Chondrocyte (in vitro differentiated cells): ENCODE data around the gene RABGAP1L. TPM values are rescaled to one million over a fixed set of nuclear protein-coding genes. Genes with fewer than 3 reads are reported as not detected.

ENCODE experiments used
- DNase-seq: peaks from one replicate; pipeline ENCODE4 v3.0.0; 2021; ENCODE audit warnings: mixed read lengths, low spot score
- H3K27ac Mint-ChIP-seq: one replicate; pipeline ENCODE4 v1.8.0; 2021; ENCODE audit warnings: mild to moderate bottlenecking, moderate library complexity, mixed read lengths; ENCODE audit not compliant: unreplicated experiment
- H3K27me3 Mint-ChIP-seq: 2 replicates; pipeline ENCODE4 v1.8.0; 2021; ENCODE audit warnings: low read depth, mixed read lengths
- H3K36me3 Mint-ChIP-seq: 2 replicates; pipeline ENCODE4 v1.8.0; 2021; ENCODE audit warnings: low read depth, mixed read lengths
- H3K4me1 Mint-ChIP-seq: 2 replicates; pipeline ENCODE4 v1.8.0; 2021; ENCODE audit warnings: low read depth, mild to moderate bottlenecking, mixed read lengths
- H3K4me3 Mint-ChIP-seq: one replicate; pipeline ENCODE4 v1.8.0; 2021; ENCODE audit warnings: mild to moderate bottlenecking, moderate library complexity, mixed read lengths; ENCODE audit not compliant: unreplicated experiment
- H3K9me3 Mint-ChIP-seq: 2 replicates; pipeline ENCODE4 v1.8.0; 2021; ENCODE audit warnings: low read depth, mixed read lengths
- CTCF ChIP-seq: fragments of 200-600 bp; sonication (generic); IDR thresholded peaks from 2 replicates; pipeline ENCODE4 v1.5.0; 2021; ENCODE audit warnings: antibody characterized with exemption, mild to moderate bottlenecking, moderate library complexity
- total RNA-seq: library from RNA; stranded (reverse); gene quantifications from 3 replicates; pipeline ENCODE4 v1.2.1, GENCODE V29; 2021

RABGAP1L gene
- total RNA-seq, 1 donor from 2014 or later = 27.1 TPM

- TF ChIP-seq CTCF = no peak
- peaks cover 4% of the 10 kb centered on the region for H3K9me3 Mint-ChIP-seq
- no peak overlapping the region for H3K27ac Mint-ChIP-seq
- H3K4me3 Mint-ChIP-seq = no peak overlapping the region
- H3K27me3 Mint-ChIP-seq = no peaks in the 10 kb centered on the region
- DNase-seq = no peak
- peaks cover 3% of the 10 kb centered on the region for H3K36me3 Mint-ChIP-seq
- peaks cover 6% of the 10 kb centered on the region for H3K4me1 Mint-ChIP-seq
These were observed 38.9 kb downstream of the RABGAP1L start for GRCh38 chr1:174198202-174198601.

GRCh38 chr1:174200746-174201145, 41.4 kb downstream of the RABGAP1L start:
- DNase-seq = no peak
- H3K9me3 Mint-ChIP-seq = peaks cover 14% of the 10 kb centered on the region
- TF ChIP-seq CTCF = no peak
- H3K27ac Mint-ChIP-seq = no peak overlapping the region
- no peak overlapping the region for H3K4me3 Mint-ChIP-seq
- peaks cover 6% of the 10 kb centered on the region for H3K36me3 Mint-ChIP-seq
- H3K4me1 Mint-ChIP-seq = peaks cover 6% of the 10 kb centered on the region
- no peaks in the 10 kb centered on the region for H3K27me3 Mint-ChIP-seq

- peaks cover 14% of the 10 kb centered on the region for H3K9me3 Mint-ChIP-seq
- no peak overlapping the region for H3K27ac Mint-ChIP-seq
- peaks cover 6% of the 10 kb centered on the region for H3K36me3 Mint-ChIP-seq
- no peak overlapping the region for H3K4me3 Mint-ChIP-seq
- no peak for DNase-seq
- peaks cover 6% of the 10 kb centered on the region for H3K4me1 Mint-ChIP-seq
- no peak for TF ChIP-seq CTCF
- no peaks in the 10 kb centered on the region for H3K27me3 Mint-ChIP-seq
These were observed 45.5 kb downstream of the RABGAP1L start for GRCh38 chr1:174204697-174205308.

- no peaks in the 10 kb centered on the region for H3K27me3 Mint-ChIP-seq
- H3K4me3 Mint-ChIP-seq = no peak overlapping the region
- H3K9me3 Mint-ChIP-seq = peaks cover 28% of the 10 kb centered on the region
- no peak overlapping the region for H3K27ac Mint-ChIP-seq
- peaks cover 5% of the 10 kb centered on the region for H3K4me1 Mint-ChIP-seq
- no peak for DNase-seq
- no peak for TF ChIP-seq CTCF
- H3K36me3 Mint-ChIP-seq = peaks cover 12% of the 10 kb centered on the region
These were observed 47.0 kb downstream of the RABGAP1L start for GRCh38 chr1:174206148-174206836.

GRCh38 chr1:174209347-174210187, 50.2 kb downstream of the RABGAP1L start:
- peaks cover 5% of the 10 kb centered on the region for H3K4me1 Mint-ChIP-seq
- DNase-seq = no peak
- H3K36me3 Mint-ChIP-seq = peaks cover 7% of the 10 kb centered on the region
- no peak for TF ChIP-seq CTCF
- H3K4me3 Mint-ChIP-seq = no peak overlapping the region
- H3K27me3 Mint-ChIP-seq = no peaks in the 10 kb centered on the region
- no peak overlapping the region for H3K27ac Mint-ChIP-seq
- H3K9me3 Mint-ChIP-seq = peaks cover 24% of the 10 kb centered on the region
